Neural progenitor cell (in vitro differentiated cells): ENCODE results near the gene MTCL1.

Experiments
- EZH2 ChIP-seq: fragments of 200-600 bp; sonication (generic); IDR thresholded peaks from 2 replicates; pipeline ENCODE4 v1.6.1; 2017; ENCODE audit warnings: antibody characterized with exemption, mild to moderate bottlenecking, moderate library complexity
- EZH2phosphoT487 ChIP-seq: fragments of 200-600 bp; sonication (generic); IDR thresholded peaks from 2 replicates; pipeline ENCODE4 v1.6.1; 2017; ENCODE audit warnings: antibody characterized with exemption
- TF ChIP-seq, protein P1 (sequence below): fragments of 200-600 bp; sonication (generic); IDR thresholded peaks from 2 replicates; pipeline ENCODE4 v1.5.1; 2017; ENCODE audit warnings: antibody characterized with exemption, mild to moderate bottlenecking

DNA sequence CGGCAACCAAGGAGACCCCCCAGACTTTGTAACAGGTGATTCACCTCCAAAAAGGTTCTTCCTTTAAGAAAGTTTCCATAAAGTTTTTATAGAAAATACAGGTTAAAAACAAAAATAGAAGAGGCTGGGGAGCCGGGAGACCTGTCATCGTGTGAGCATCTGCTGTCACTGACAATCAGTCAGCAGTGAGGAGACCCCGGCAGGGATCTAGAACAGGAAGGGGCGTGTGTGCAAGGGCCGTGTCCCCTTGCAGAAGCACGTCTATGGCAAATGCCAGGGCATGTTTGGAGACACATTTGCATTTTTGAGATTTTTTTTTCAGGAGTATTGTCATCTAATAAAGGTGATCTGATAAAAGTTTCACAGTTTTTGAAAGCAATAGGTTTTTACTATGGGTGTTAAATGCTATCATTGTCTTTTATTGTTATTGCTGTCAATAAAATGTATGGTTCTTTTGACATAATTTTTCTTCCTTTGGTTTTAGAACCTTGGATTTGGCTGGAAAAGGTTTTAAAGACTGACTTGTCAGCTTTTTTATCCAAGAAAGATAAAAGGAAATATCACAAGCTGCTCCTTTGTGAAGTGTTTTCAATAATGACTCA lies 52.1 kb downstream of the MTCL1 start:
- TF ChIP-seq, protein P1, sequence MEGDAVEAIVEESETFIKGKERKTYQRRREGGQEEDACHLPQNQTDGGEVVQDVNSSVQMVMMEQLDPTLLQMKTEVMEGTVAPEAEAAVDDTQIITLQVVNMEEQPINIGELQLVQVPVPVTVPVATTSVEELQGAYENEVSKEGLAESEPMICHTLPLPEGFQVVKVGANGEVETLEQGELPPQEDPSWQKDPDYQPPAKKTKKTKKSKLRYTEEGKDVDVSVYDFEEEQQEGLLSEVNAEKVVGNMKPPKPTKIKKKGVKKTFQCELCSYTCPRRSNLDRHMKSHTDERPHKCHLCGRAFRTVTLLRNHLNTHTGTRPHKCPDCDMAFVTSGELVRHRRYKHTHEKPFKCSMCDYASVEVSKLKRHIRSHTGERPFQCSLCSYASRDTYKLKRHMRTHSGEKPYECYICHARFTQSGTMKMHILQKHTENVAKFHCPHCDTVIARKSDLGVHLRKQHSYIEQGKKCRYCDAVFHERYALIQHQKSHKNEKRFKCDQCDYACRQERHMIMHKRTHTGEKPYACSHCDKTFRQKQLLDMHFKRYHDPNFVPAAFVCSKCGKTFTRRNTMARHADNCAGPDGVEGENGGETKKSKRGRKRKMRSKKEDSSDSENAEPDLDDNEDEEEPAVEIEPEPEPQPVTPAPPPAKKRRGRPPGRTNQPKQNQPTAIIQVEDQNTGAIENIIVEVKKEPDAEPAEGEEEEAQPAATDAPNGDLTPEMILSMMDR = no peak
- TF ChIP-seq EZH2phosphoT487 (no peak), EZH2 (no peak)
